Gastrocnemius medialis (tissue), 4 donors: ENCODE measurements around the gene FRAT1. TPM values are rescaled to one million over a fixed set of nuclear protein-coding genes. Genes with fewer than 3 reads are reported as not detected.

Experiments
- ATAC-seq, 2 donors: fragments of 150-250 bp; one replicate each; pipeline ENCODE4 v1.9.1; 2016
- DNase-seq, 2 donors: peaks; one replicate each; pipeline ENCODE4 v3.0.0-alpha.2; 2019
- H3K27ac ChIP-seq, 4 donors: fragments of 200-600 bp; sonication (generic); 1 replicate in 1 of 4; 2 replicates in 3 of 4; pipeline ENCODE4 v1.5.1; 2016 to 2018; ENCODE audit warnings: mild to moderate bottlenecking in 2 of 4, moderate library complexity in 1 of 4
- H3K27me3 ChIP-seq, 3 donors: fragments of 200-600 bp; sonication (generic) in 2 of 3; 1 replicate in 1 of 3; 2 replicates in 2 of 3; pipeline versions ENCODE4 v1.5.1 to v1.6.0; 2016 to 2019; ENCODE audit warnings: mild to moderate bottlenecking in 1 of 3, moderate library complexity in 1 of 3
- H3K36me3 ChIP-seq, 2 donors: fragments of 200-600 bp; sonication (generic) in 1 of 2; one replicate each; pipeline ENCODE4 v1.5.1; 2017 to 2018
- H3K4me1 ChIP-seq, 2 donors: fragments of 200-600 bp; sonication (generic) in 1 of 2; one replicate each; pipeline ENCODE4 v1.5.1; 2016 to 2017; ENCODE audit warnings: mild to moderate bottlenecking in 2 of 2
- H3K4me3 ChIP-seq, 4 donors: fragments of 200-600 bp; sonication (generic) in 3 of 4; 1 replicate in 1 of 4; 2 replicates in 3 of 4; pipeline ENCODE4 v1.5.1; 2016 to 2019; ENCODE audit warnings: mild to moderate bottlenecking in 2 of 4
- H3K9me3 ChIP-seq, 3 donors: fragments of 200-600 bp; sonication (generic) in 2 of 3; 1 replicate in 1 of 3; 2 replicates in 2 of 3; pipeline ENCODE4 v1.5.1; 2016 to 2019
- POLR2A ChIP-seq, 2 donors: fragments of 450-650 bp; IDR thresholded peaks; one replicate each; pipeline ENCODE4 v1.6.1; 2017; ENCODE audit warnings: antibody characterized with exemption in 2 of 2, mild to moderate bottlenecking in 2 of 2, moderate library complexity in 2 of 2
- in situ Hi-C, 4 donors: fragments of 200-750 bp; cut with MboI; loops; one replicate each; pipeline versions ENCODE4 v1.15.0 to v1.8.0; 2017; ENCODE audit warnings: low sequenced_read_pairs in 4 of 4
- intact Hi-C: fragments of 100-400 bp; cut with DNase I; formaldehyde crosslinking; loops from one replicate; pipeline ENCODE4 v1.15.1; 2023; ENCODE audit warnings: low total_unique reads
- total RNA-seq, 4 donors: library from RNA; depleted of rRNA; stranded (reverse); fragments of >200 nt; gene quantifications; one replicate each; pipeline versions ENCODE4 v1.1.0 to v1.2.3, GENCODE V29; 2016
- TF ChIP-seq, protein P1 (sequence below), 5 experiments: fragments of 450-650 bp in 3 of 5; fragments of 200-600 bp in 2 of 5; sonication (generic) in 2 of 5; IDR thresholded peaks in 4 of 5; conservative IDR thresholded peaks in 1 of 5; 1 replicate in 4 of 5; 2 replicates in 1 of 5; pipeline ENCODE4 v1.5.1; 2016 to 2019; ENCODE audit warnings: antibody characterized with exemption in 5 of 5, mild to moderate bottlenecking in 3 of 5, moderate library complexity in 3 of 5

The FRAT1 gene
- total RNA-seq, 4 donors from 2014 or later = 1.7 to 7.6 (median 3.2) TPM

DNA sequence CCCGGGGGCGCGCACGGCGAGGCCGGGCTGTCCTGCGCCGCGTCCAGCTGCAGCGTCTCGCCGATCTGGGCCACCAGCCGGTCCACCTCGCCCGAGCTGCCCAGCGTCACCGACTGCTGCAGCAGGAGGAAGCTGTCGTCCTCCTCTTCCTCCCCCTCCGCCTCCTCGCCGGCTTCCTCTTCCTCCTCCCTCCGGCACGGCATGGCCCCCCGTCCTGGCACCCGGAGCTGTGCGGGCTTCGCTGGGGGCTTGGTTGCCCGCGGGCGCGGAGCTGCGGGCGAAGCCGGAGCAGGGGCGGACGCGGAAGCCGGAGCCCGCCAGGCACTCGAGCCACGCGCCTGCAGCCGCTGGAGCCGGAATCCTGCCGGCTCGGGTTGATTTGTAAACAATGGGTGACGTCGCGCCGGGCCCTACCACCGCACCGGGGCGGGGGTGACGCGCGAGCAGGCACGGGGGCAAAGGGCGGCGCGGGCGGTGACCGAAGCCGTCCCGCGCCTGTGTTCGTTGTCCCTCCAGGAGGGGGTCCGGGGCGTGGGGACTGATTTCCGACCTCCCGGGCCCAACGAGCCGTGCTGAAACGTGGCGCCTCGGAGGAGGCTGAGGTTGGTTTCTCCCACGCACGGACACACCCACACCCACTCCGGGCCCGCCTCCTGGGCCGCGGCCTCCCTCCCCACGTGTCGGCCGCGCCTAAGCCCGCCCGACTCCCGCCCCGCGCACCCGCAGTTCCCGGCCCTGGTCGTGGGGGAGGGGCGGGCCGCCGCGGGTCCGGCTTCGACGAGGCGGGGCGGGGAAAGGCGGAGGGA is 15.5 kb downstream of the FRAT1 start, which contains the start of gene FRAT2:
FRAT2 (minus strand) TSS at position 360 of the 806 bp plus-strand sequence; CDS start at position 203, 157 bp downstream.
- Histone ChIP-seq H3K27me3 (no peaks in the 10 kb centered on the region), H3K4me1 (peaks cover 36 to 43% of the 10 kb centered on the region in 2 donors), H3K27ac (peak within 1 kb of the TSS; percentile 83 to 98 (median 90)), H3K9me3 (no peaks in the 10 kb centered on the region), H3K4me3 (peak within 1 kb of the TSS; percentile 72 to 100 (median 88)), H3K36me3 (no peaks in the 10 kb centered on the region)
- TF ChIP-seq POLR2A (IDR thresholded peaks at IDR 0.05) = peak; percentile 80 to 92
- TF ChIP-seq, protein P1, sequence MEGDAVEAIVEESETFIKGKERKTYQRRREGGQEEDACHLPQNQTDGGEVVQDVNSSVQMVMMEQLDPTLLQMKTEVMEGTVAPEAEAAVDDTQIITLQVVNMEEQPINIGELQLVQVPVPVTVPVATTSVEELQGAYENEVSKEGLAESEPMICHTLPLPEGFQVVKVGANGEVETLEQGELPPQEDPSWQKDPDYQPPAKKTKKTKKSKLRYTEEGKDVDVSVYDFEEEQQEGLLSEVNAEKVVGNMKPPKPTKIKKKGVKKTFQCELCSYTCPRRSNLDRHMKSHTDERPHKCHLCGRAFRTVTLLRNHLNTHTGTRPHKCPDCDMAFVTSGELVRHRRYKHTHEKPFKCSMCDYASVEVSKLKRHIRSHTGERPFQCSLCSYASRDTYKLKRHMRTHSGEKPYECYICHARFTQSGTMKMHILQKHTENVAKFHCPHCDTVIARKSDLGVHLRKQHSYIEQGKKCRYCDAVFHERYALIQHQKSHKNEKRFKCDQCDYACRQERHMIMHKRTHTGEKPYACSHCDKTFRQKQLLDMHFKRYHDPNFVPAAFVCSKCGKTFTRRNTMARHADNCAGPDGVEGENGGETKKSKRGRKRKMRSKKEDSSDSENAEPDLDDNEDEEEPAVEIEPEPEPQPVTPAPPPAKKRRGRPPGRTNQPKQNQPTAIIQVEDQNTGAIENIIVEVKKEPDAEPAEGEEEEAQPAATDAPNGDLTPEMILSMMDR (IDR thresholded peaks at IDR 0.05 in 4 of 5, conservative IDR thresholded peaks at IDR 0.05 in 1 of 5) = no peak
- in situ Hi-C loops = loop anchor here in 1 of 4 donors (10.0 kb wide), 1 partner anchor 50 kb away; no protein-coding TSS in a partner anchor
- peak; percentile 87 to 88 for DNase-seq
- ATAC-seq = peak; percentile 88 to 91
- intact Hi-C loops = loop anchor here (2.0 to 10.0 kb wide), 3 partner anchors 42 to 500 kb away; partner anchors contain the start of genes ARHGAP19, LCOR and RRP12

DNA sequence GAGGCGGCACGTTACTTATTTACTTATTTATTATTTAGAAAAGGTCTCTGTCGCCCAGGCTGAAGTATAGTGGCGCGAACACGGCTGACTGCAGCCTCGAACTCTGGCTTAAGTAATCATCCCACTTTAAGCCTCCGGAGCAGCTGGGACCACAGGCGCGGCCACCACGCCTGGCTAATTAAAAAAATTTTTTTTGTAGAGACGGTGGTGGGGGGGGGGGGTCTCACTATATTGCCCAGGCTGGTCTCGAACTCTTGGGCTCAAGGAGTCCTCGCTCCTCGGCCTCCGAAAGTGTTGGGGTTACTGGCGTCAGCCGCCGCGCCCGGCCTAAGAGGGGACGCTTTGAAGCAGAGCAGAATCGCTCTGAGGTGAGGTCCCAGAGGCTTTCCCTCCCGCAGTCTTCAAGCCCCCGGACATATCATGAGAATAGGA is 16.1 kb downstream of the FRAT1 start:
- Histone ChIP-seq H3K4me3 (peak overlapping the region; percentile 72 to 100 (median 88)), H3K36me3 (no peaks in the 10 kb centered on the region), H3K4me1 (peaks cover 36 to 43% of the 10 kb centered on the region in 2 donors), H3K27me3 (no peaks in the 10 kb centered on the region), H3K9me3 (no peaks in the 10 kb centered on the region), H3K27ac (peak overlapping the region; percentile 83 to 98 (median 90))
- no peak for ATAC-seq
- intact Hi-C loops (loop anchor here (2.0 to 10.0 kb wide), 2 partner anchors 66 to 500 kb away; partner anchors contain the start of genes LCOR and RRP12), in situ Hi-C loops (loop anchor here in 1 of 4 donors (10.0 kb wide), 1 partner anchor 50 kb away; no protein-coding TSS in a partner anchor)
- DNase-seq = no peak
- TF ChIP-seq POLR2A (IDR thresholded peaks at IDR 0.05) = no peak
- TF ChIP-seq, protein P1 (IDR thresholded peaks at IDR 0.05 in 4 of 5, conservative IDR thresholded peaks at IDR 0.05 in 1 of 5) = no peak

DNA sequence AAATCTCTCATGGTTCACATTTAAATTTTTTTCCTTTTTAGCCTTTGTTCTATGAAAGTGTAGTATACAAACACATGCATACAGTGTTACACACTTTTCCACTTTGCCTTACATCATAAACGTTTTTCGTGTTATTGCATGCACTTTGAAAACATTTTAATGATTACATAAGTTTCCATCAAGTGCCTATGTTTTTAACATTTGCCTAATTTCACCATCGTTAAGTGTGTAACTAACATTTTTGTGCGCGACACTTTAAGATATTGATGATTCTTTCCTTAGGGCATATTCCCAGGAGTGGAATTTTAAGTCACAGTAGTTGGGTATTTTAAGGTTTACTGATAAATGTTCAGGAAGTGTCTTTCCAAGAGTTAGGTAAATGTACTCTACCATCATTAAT is 16.9 kb downstream of the FRAT1 start:
- DNase-seq (no peak), ATAC-seq (no peak)
- in situ Hi-C loops = loop anchor here in 1 of 4 donors (10.0 kb wide), 1 partner anchor 51 kb away; no protein-coding TSS in a partner anchor
- peaks cover 34 to 41% of the 10 kb centered on the region in 2 donors for H3K4me1 ChIP-seq
- no peak overlapping the region for H3K4me3 ChIP-seq
- H3K27me3 ChIP-seq = no peaks in the 10 kb centered on the region
- intact Hi-C loops = loop anchor here (10.0 kb wide), 1 partner anchor 501 kb away; the partner anchor contains the start of gene LCOR
- H3K27ac ChIP-seq = peak overlapping the region; percentile 67 to 96 (median 83)
- no peaks in the 10 kb centered on the region for H3K36me3 ChIP-seq
- TF ChIP-seq, protein P1 (IDR thresholded peaks at IDR 0.05 in 4 of 5, conservative IDR thresholded peaks at IDR 0.05 in 1 of 5) = no peak
- TF ChIP-seq POLR2A (IDR thresholded peaks at IDR 0.05) = no peak
- no peaks in the 10 kb centered on the region for H3K9me3 ChIP-seq

DNA sequence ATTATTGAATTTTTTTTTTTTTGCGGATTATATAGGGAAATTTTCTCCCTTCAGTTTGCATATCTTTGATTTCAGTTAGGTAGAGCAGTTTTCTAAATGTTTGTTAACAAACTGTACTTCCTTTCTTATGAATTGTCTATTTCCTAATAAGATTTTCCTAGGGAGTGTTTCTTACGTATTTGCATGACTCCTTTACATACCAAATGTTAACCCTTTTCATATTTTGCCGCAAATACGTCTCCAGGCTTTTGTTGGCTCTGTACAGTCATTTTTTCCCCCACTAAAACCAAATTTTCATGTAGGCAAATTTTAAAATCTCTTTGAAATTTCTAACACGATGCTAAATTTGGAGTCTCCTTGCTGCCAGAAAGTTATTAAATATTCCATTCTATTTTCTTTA is 17.4 kb downstream of the FRAT1 start:
- Histone ChIP-seq H3K4me3 (no peak overlapping the region), H3K4me1 (peaks cover 31 to 37% of the 10 kb centered on the region in 2 donors), H3K9me3 (no peaks in the 10 kb centered on the region), H3K36me3 (no peaks in the 10 kb centered on the region), H3K27me3 (no peaks in the 10 kb centered on the region), H3K27ac (peak overlapping the region; percentile 47 to 96 (median 75))
- no peak for TF ChIP-seq POLR2A (IDR thresholded peaks at IDR 0.05)
- TF ChIP-seq, protein P1 (IDR thresholded peaks at IDR 0.05 in 4 of 5, conservative IDR thresholded peaks at IDR 0.05 in 1 of 5) = no peak
- intact Hi-C loops (loop anchor here (10.0 kb wide), 1 partner anchor 502 kb away; the partner anchor contains the start of gene LCOR), in situ Hi-C loops (loop anchor here in 1 of 4 donors (10.0 kb wide), 1 partner anchor 52 kb away; no protein-coding TSS in a partner anchor)
- ATAC-seq (no peak), DNase-seq (no peak)
